Measurements from ENCODE around the gene VAV2. TPM values are rescaled to one million over a fixed set of nuclear protein-coding genes. Genes with fewer than 3 reads are reported as not detected.
"Not testable (repeated sequence)": the region's sequence is repeated elsewhere in the genome, so short reads cannot be mapped to it uniquely, and the experiment has no call there.

The VAV2 gene
- total and polyA plus RNA-seq, 8 donors: 25.3 to 44.1 (median 35.5) TPM

- no peaks in the 10 kb centered on the region for H3K4me1 ChIP-seq
- no peaks in the 10 kb centered on the region for H3K9me3 ChIP-seq
- H3K4me3 ChIP-seq: no peak overlapping the region
- peaks cover 0 to 27% of the 10 kb centered on the region in 2 donors for H3K27me3 ChIP-seq
- no peaks in the 10 kb centered on the region for H3K36me3 ChIP-seq
- no peak for ATAC-seq
- DNase-seq: no peak
- intact Hi-C loops (cut with DNase I): no loop called here
- TF ChIP-seq, protein P1, sequence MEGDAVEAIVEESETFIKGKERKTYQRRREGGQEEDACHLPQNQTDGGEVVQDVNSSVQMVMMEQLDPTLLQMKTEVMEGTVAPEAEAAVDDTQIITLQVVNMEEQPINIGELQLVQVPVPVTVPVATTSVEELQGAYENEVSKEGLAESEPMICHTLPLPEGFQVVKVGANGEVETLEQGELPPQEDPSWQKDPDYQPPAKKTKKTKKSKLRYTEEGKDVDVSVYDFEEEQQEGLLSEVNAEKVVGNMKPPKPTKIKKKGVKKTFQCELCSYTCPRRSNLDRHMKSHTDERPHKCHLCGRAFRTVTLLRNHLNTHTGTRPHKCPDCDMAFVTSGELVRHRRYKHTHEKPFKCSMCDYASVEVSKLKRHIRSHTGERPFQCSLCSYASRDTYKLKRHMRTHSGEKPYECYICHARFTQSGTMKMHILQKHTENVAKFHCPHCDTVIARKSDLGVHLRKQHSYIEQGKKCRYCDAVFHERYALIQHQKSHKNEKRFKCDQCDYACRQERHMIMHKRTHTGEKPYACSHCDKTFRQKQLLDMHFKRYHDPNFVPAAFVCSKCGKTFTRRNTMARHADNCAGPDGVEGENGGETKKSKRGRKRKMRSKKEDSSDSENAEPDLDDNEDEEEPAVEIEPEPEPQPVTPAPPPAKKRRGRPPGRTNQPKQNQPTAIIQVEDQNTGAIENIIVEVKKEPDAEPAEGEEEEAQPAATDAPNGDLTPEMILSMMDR (IDR thresholded peaks at IDR 0.05): no peak
- no peak overlapping the region for H3K27ac ChIP-seq
These were observed 239.2 kb downstream of the VAV2 start for GRCh38 chr9:133752739-133753446.

GRCh38 chr9:133750982-133751649, 241.0 kb downstream of the VAV2 start:
- TF ChIP-seq, protein P1 (IDR thresholded peaks at IDR 0.05): no peak
- DNase-seq (no peak), ATAC-seq (peak; percentile 41)
- Histone ChIP-seq H3K27ac (no peak overlapping the region), H3K36me3 (no peaks in the 10 kb centered on the region), H3K4me1 (no peaks in the 10 kb centered on the region), H3K27me3 (peaks cover 0 to 38% of the 10 kb centered on the region in 2 donors), H3K4me3 (no peak overlapping the region), H3K9me3 (no peaks in the 10 kb centered on the region)
- intact Hi-C loops (cut with DNase I): no loop called here

GRCh38 chr9:133747309-133747708, 244.8 kb downstream of the VAV2 start:
- Histone ChIP-seq H3K9me3 (no peaks in the 10 kb centered on the region), H3K36me3 (no peaks in the 10 kb centered on the region), H3K27ac (no peak overlapping the region), H3K4me3 (no peak overlapping the region), H3K27me3 (peaks cover 0 to 30% of the 10 kb centered on the region in 2 donors), H3K4me1 (no peaks in the 10 kb centered on the region)
- TF ChIP-seq, protein P1 (IDR thresholded peaks at IDR 0.05): no peak
- intact Hi-C loops (cut with DNase I): no loop called here
- no peak for DNase-seq
- ATAC-seq: no peak

DNA sequence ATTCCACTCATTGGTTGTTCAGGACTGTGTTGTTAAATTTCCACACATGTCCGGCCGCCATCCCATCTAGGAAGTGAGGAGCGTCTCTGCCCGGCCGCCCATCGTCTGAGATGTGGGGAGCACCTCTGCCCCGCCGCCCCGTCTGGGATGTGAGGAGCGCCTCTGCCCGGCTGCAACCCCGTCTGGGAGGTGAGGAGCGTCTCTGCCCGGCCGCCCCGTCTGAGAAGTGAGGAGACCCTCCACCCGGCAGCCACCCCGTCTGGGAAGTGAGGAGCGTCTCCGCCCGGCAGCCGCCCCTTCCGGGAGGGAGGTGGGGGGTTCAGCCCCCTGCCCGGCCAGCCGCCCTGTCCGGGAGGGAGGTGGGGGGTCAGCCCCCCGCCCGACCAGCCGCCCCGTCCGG, 247.6 kb downstream of the VAV2 start:
- H3K4me3 ChIP-seq; H3K4me1 ChIP-seq; ATAC-seq; DNase-seq; intact Hi-C loops (cut with DNase I); H3K36me3 ChIP-seq; H3K9me3 ChIP-seq; H3K27ac ChIP-seq: not testable (repeated sequence)
- H3K27me3 ChIP-seq: peaks cover 0 to 17% of the 10 kb centered on the region in 2 donors

GRCh38 chr9:133742849-133743444, 249.2 kb downstream of the VAV2 start:
- intact Hi-C loops (cut with DNase I): no loop called here
- no peaks in the 10 kb centered on the region for H3K9me3 ChIP-seq
- peaks cover 0 to 9% of the 10 kb centered on the region in 2 donors for H3K4me1 ChIP-seq
- TF ChIP-seq, protein P1 (IDR thresholded peaks at IDR 0.05): peak; percentile 94 to 98
- H3K27me3 ChIP-seq: peaks cover 0 to 12% of the 10 kb centered on the region in 2 donors
- peak; percentile 57 to 91 (median 73) for DNase-seq
- H3K27ac ChIP-seq: no peak overlapping the region
- ATAC-seq: peak; percentile 92
- H3K4me3 ChIP-seq: no peak overlapping the region
- no peaks in the 10 kb centered on the region for H3K36me3 ChIP-seq

All from left lung (tissue), 10 donors.